VCaP (cell line): ENCODE measurements around the gene UMAD1.

Source experiments
- H3K27ac ChIP-seq: fragments of 450-650 bp; 2 replicates; pipeline ENCODE4 v1.5.1; 2017
- CTCF ChIP-seq: fragments of 450-650 bp; conservative IDR thresholded peaks from 2 replicates; pipeline ENCODE4 v1.5.1; 2017; ENCODE audit warnings: mild to moderate bottlenecking, moderate library complexity

Gene UMAD1

GRCh38 chr7:7909376-7909775 lies 268.8 kb downstream of the UMAD1 start:
- H3K27ac ChIP-seq = no peak overlapping the region
- no peak for TF ChIP-seq CTCF

- no peak for TF ChIP-seq CTCF
Measured at GRCh38 chr7:7911369-7912123, 271.0 kb downstream of the UMAD1 start.

GRCh38 chr7:7912937-7913336 lies 272.4 kb downstream of the UMAD1 start:
- no peak for TF ChIP-seq CTCF
- H3K27ac ChIP-seq = no peak overlapping the region

More at GRCh38 chr7:7911369-7912123, 271.0 kb downstream of the UMAD1 start:
- no peak overlapping the region for H3K27ac ChIP-seq

GRCh38 chr7:7913504-7913903 lies 273.0 kb downstream of the UMAD1 start:
- TF ChIP-seq CTCF = no peak
- no peak overlapping the region for H3K27ac ChIP-seq

- H3K27ac ChIP-seq = no peak overlapping the region
- TF ChIP-seq CTCF = no peak
Measured at GRCh38 chr7:7914547-7914946, 274.0 kb downstream of the UMAD1 start.

- no peak for TF ChIP-seq CTCF
- H3K27ac ChIP-seq = no peak overlapping the region
Measured at GRCh38 chr7:7916064-7916463, 275.5 kb downstream of the UMAD1 start.

- TF ChIP-seq CTCF = no peak
- H3K27ac ChIP-seq = no peak overlapping the region
Measured at GRCh38 chr7:7917593-7917992, 277.0 kb downstream of the UMAD1 start.
